Measurements from ENCODE around the gene EPHA6.

GRCh38 chr3:96869316-96869715 lies 54.9 kb downstream of the EPHA6 start:
- TF ChIP-seq CTCF (conservative IDR thresholded peaks at IDR 0.05 in 1 of 2, IDR thresholded peaks at IDR 0.05 in 1 of 2; ENCODE audit: low read depth in 1 of 2, low read length in 2 of 2) = no peak
- no peak for TF ChIP-seq EZH2 (IDR thresholded peaks at IDR 0.05; ENCODE audit: low read length, missing control alignments)
